OCI-LY7 (cell line): ENCODE measurements around the gene NFATC3. TPM values are rescaled to one million over a fixed set of nuclear protein-coding genes. Genes with fewer than 3 reads are reported as not detected.

Experiments used
- BruUV-seq: library from RNA; stranded (reverse); fragments of 400-500 nt; replicated peaks from 2 replicates; lab custom pipeline; 2021; lab: Mats Ljungman, UMichigan
- CTCF ChIA-PET: fragments of 300-600 bp; sonication (Branson Sonifier 250); formaldehyde crosslinking; loops from one replicate; lab custom pipeline; 2022; ENCODE audit warnings: antibody characterized with exemption; ENCODE audit not compliant: unreplicated experiment; lab: Charles Lee
- POLR2A ChIA-PET: fragments of 300-600 bp; sonication (Branson Sonifier 250); formaldehyde crosslinking; loops from one replicate; lab custom pipeline; 2022; ENCODE audit warnings: antibody characterized with exemption; lab: Charles Lee
- DNase-seq: peaks from one replicate; pipeline ENCODE4 v3.0.0-alpha.2; 2015; ENCODE audit warnings: low spot score
- H2AFZ ChIP-seq: fragments of 200-600 bp; sonication (generic), shearing (Covaris generic); 2 replicates; pipeline ENCODE4 v1.6.1; 2014; ENCODE audit warnings: mild to moderate bottlenecking, antibody characterized with exemption, low read length, moderate library complexity
- H3K27ac ChIP-seq: fragments of 200-600 bp; sonication (generic); 2 replicates; pipeline ENCODE4 v1.5.1; 2014; ENCODE audit warnings: mixed run types, low read depth, mild to moderate bottlenecking, moderate library complexity, low read length, inconsistent platforms; ENCODE audit not compliant: poor library complexity, severe bottlenecking
- H3K36me3 ChIP-seq: fragments of 200-600 bp; sonication (generic); 2 replicates; pipeline ENCODE4 v1.6.1; 2014; ENCODE audit warnings: mild to moderate bottlenecking, antibody characterized with exemption, low read length, moderate library complexity, mixed read lengths; ENCODE audit not compliant: insufficient read depth
- H3K4me1 ChIP-seq: fragments of 200-600 bp; sonication (generic); 2 replicates; pipeline ENCODE4 v1.5.1; 2014; ENCODE audit warnings: mild to moderate bottlenecking, low read length; ENCODE audit not compliant: insufficient read depth, poor library complexity, severe bottlenecking
- H3K4me2 ChIP-seq: fragments of 200-600 bp; sonication (generic); 2 replicates; pipeline ENCODE4 v1.6.1; 2014; ENCODE audit warnings: mild to moderate bottlenecking, low read length
- H3K4me3 ChIP-seq: fragments of 200-600 bp; sonication (generic); 2 replicates; pipeline ENCODE4 v1.5.1; 2014; ENCODE audit warnings: mild to moderate bottlenecking, low read depth, low read length; ENCODE audit not compliant: poor library complexity, severe bottlenecking
- H3K79me2 ChIP-seq: fragments of 200-600 bp; sonication (generic); 2 replicates; pipeline ENCODE4 v1.6.1; 2016; ENCODE audit warnings: low read depth, mild to moderate bottlenecking, low read length, moderate library complexity, mixed read lengths; ENCODE audit not compliant: insufficient read depth
- H3K9me2 ChIP-seq: fragments of 200-600 bp; sonication (generic); 2 replicates; pipeline ENCODE4 v1.6.1; 2016; ENCODE audit warnings: mild to moderate bottlenecking, low read length, mixed read lengths; ENCODE audit not compliant: insufficient read depth
- H3K9me3 ChIP-seq: fragments of 200-600 bp; sonication (generic); 2 replicates; pipeline ENCODE4 v1.6.1; 2014; ENCODE audit warnings: mild to moderate bottlenecking, mixed run types, low read length, mixed read lengths
- H4K20me1 ChIP-seq: fragments of 200-600 bp; sonication (generic); 2 replicates; pipeline ENCODE4 v1.6.1; 2014; ENCODE audit warnings: mild to moderate bottlenecking, antibody characterized with exemption, low read length, moderate library complexity, mixed read lengths; ENCODE audit not compliant: insufficient read depth
- EZH2phosphoT487 ChIP-seq: fragments of 200-600 bp; sonication (generic); IDR thresholded peaks from 2 replicates; pipeline ENCODE4 v1.6.1; 2018; ENCODE audit warnings: low read depth, borderline replicate concordance, mild to moderate bottlenecking, mixed run types, antibody characterized with exemption, low read length, moderate library complexity, mixed read lengths
- intact Hi-C: fragments of 100-400 bp; cut with micrococcal nuclease; formaldehyde crosslinking; loops from one replicate; pipeline ENCODE4 v1.10.0; 2022; ENCODE audit not compliant: unreplicated experiment
- total RNA-seq, 2 experiments: library from RNA; depleted of rRNA in 1 of 2; stranded (reverse); fragments of >200 nt in 1 of 2; shearing (Covaris generic) in 1 of 2; gene quantifications; 2 replicates each; pipeline ENCODE4 v1.2.3, GENCODE V29; 2014 to 2022
- TF ChIP-seq, protein P1 (sequence below): fragments of 200-600 bp; sonication (generic); conservative IDR thresholded peaks from 2 replicates; pipeline ENCODE4 v1.5.1; 2014; ENCODE audit warnings: mild to moderate bottlenecking, antibody characterized with exemption, low read length, moderate library complexity, mixed read lengths

The NFATC3 gene
- total RNA-seq, 2 experiments from 2014 or later = 73.4 to 76.0 TPM

DNA sequence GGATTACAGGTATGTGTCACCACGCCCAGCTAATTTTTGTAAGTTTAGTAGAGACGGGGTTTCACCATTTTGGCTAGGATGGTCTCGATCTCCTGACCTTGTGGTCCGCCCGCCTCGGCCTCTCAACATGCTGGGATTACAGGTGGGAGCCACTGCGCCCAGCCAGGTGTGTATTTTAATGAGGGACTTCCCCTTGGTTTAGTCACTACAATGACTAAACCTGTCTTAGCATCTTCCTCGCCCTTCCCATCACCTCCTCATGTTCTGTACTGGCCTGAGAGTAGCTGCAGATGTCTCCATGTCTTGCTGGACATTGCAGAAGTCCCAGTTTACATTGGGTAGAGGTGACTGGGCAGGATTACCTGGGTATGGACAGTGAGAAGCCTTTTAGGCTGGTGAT lies 188.7 kb downstream of the NFATC3 start:
- TF ChIP-seq, protein P1, sequence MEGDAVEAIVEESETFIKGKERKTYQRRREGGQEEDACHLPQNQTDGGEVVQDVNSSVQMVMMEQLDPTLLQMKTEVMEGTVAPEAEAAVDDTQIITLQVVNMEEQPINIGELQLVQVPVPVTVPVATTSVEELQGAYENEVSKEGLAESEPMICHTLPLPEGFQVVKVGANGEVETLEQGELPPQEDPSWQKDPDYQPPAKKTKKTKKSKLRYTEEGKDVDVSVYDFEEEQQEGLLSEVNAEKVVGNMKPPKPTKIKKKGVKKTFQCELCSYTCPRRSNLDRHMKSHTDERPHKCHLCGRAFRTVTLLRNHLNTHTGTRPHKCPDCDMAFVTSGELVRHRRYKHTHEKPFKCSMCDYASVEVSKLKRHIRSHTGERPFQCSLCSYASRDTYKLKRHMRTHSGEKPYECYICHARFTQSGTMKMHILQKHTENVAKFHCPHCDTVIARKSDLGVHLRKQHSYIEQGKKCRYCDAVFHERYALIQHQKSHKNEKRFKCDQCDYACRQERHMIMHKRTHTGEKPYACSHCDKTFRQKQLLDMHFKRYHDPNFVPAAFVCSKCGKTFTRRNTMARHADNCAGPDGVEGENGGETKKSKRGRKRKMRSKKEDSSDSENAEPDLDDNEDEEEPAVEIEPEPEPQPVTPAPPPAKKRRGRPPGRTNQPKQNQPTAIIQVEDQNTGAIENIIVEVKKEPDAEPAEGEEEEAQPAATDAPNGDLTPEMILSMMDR = no peak
- no peak for TF ChIP-seq EZH2phosphoT487
- Histone ChIP-seq H2AFZ (no peak overlapping the region), H3K4me2 (peak overlapping the region; percentile 29; the same call in 1 of the 2 replicates), H3K27ac (peak overlapping the region; percentile 79), H4K20me1 (0 out of 2 replicates have a peak, but pooled peaks cover 5% of the 10 kb centered on the region), H3K9me3 (no peaks in the 10 kb centered on the region), H3K9me2 (no peaks in the 10 kb centered on the region), H3K36me3 (peaks cover 77% of the 10 kb centered on the region), H3K79me2 (peaks cover 71% of the 10 kb centered on the region), H3K4me1 (peaks cover 60% of the 10 kb centered on the region), H3K4me3 (no peak overlapping the region)
- ChIA-PET POLR2A (interaction anchor here (0.9 to 2.2 kb wide), 5 partner anchors 9 to 23 kb away, joined by 3 to 13 read pairs (median 3); partner anchors contain the start of gene SLC7A6), CTCF (no interaction called here)
- DNase-seq = no peak
- no TSS peak for BruUV-seq
- intact Hi-C loops = no loop called here

DNA sequence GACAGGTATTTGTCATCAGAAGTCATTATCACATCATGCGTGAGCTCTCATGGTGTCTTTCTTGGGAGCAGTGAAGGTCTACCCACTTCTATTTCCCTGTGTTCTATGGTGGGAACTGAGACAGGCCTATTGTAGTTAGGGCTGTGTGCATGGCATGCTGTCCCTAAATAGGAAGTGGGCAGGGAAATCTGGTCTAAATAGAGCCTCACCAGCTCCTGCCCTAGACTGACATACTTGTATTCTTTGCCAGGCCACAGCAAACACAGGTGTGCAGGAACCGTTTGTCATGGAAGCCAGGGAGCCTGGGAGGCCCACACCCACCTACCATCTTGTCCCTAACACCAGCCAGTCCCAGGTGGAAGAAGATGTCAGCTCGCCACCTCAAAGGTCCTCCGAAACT lies 189.3 kb downstream of the NFATC3 start:
- H4K20me1 ChIP-seq = no peaks in the 10 kb centered on the region
- H3K9me2 ChIP-seq = no peaks in the 10 kb centered on the region
- H3K4me1 ChIP-seq = peaks cover 60% of the 10 kb centered on the region
- peaks cover 77% of the 10 kb centered on the region for H3K36me3 ChIP-seq
- H3K4me2 ChIP-seq = peak overlapping the region; percentile 29; the same call in 1 of the 2 replicates
- peak overlapping the region; percentile 79 for H3K27ac ChIP-seq
- intact Hi-C loops = no loop called here
- no peaks in the 10 kb centered on the region for H3K9me3 ChIP-seq
- no TSS peak for BruUV-seq
- H3K4me3 ChIP-seq = no peak overlapping the region
- no peak overlapping the region for H2AFZ ChIP-seq
- POLR2A ChIA-PET = interaction anchor here (0.6 to 1.3 kb wide), 6 partner anchors 9 to 1344 kb away, joined by 3 to 5 read pairs (median 3); partner anchors contain the start of gene SLC7A6
- peaks cover 71% of the 10 kb centered on the region for H3K79me2 ChIP-seq
- CTCF ChIA-PET = no interaction called here
- TF ChIP-seq, protein P1 = no peak
- TF ChIP-seq EZH2phosphoT487 = no peak
- DNase-seq = no peak

DNA sequence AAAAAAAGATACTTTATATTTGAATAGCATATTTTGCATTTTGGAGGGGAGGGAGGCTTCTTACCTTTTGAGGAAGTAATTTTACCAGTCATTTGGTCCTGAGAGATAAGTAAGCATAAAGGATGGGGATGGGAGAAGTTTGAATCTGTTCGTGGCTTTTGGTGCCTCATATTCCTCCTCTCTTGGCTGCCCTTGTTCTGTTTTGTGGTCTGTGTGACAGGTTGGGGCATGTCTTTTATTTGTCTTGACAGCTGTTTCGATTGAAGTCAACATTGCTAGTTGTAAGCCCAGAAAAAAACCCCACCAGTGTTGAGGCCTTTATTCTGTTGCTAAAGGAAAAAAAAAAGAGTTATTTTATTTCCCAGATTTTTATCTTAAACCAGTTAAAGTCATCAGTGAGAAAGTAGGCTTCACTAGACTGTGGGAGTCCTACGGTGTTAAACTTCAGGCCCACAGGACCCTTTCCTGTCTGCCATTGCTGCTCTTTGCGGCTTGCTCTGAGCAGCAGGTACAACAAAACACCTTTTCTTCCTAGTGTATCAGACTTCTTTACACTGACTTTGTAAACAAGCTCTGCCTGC lies 190.5 kb downstream of the NFATC3 start:
- no peak for TF ChIP-seq EZH2phosphoT487
- TF ChIP-seq, protein P1 = no peak
- H3K27ac ChIP-seq = peak overlapping the region; percentile 79
- H4K20me1 ChIP-seq = no peaks in the 10 kb centered on the region
- intact Hi-C loops = no loop called here
- H3K36me3 ChIP-seq = peaks cover 72% of the 10 kb centered on the region
- H3K9me3 ChIP-seq = no peaks in the 10 kb centered on the region
- H3K9me2 ChIP-seq = no peaks in the 10 kb centered on the region
- H3K4me1 ChIP-seq = peaks cover 73% of the 10 kb centered on the region
- H3K4me3 ChIP-seq = peak overlapping the region; percentile 9
- CTCF ChIA-PET = no interaction called here
- H3K4me2 ChIP-seq = peak overlapping the region; percentile 62
- POLR2A ChIA-PET = interaction anchor here (1.3 to 2.0 kb wide), 2 partner anchors 10 to 12 kb away, joined by 3 to 10 read pairs; partner anchors contain the start of gene SLC7A6
- BruUV-seq = TSS peak; percentile 53
- peak; percentile 71 for DNase-seq
- H3K79me2 ChIP-seq = peaks cover 70% of the 10 kb centered on the region
- no peak overlapping the region for H2AFZ ChIP-seq
